Mammary epithelial cell (primary cell): ENCODE results near the gene SEMA5B.

ENCODE experiments used
- EZH2 ChIP-seq: IDR thresholded peaks from 2 replicates; pipeline ENCODE4 v1.6.1; 2012; ENCODE audit warnings: low read length, inconsistent platforms, borderline replicate concordance
- TF ChIP-seq, protein P1 (sequence below), 2 donors: IDR thresholded peaks in 1 of 2; conservative IDR thresholded peaks in 1 of 2; 2 replicates each; pipeline ENCODE4 v1.5.1; 2011 to 2012; ENCODE audit warnings: inconsistent platforms in 2 of 2, low read length in 2 of 2, mild to moderate bottlenecking in 2 of 2, control low read depth in 1 of 2, low read depth in 1 of 2; ENCODE audit not compliant: insufficient read depth in 1 of 2; ENCODE audit errors: extremely low read depth in 1 of 2

DNA sequence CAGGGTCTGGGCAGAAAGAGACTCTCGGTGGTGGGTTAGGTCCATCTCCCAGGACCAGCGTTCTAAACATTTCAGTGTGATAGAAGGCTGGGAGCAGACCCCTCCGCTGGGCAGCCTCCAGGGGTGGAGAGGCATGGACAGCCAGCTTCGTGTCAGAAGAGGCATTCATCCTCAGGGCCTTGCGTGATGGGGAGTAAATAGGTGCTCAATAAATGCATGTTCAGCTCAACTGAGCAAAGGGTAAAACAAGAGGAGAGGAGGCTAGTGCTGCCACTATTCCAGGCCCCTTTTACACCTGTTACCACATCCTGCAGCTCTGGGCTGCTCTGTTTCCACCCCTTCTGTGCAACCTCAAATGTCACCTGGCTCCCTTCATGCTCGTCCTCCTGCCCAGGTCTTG is 49.0 kb downstream of the SEMA5B start:
- TF ChIP-seq, protein P1, sequence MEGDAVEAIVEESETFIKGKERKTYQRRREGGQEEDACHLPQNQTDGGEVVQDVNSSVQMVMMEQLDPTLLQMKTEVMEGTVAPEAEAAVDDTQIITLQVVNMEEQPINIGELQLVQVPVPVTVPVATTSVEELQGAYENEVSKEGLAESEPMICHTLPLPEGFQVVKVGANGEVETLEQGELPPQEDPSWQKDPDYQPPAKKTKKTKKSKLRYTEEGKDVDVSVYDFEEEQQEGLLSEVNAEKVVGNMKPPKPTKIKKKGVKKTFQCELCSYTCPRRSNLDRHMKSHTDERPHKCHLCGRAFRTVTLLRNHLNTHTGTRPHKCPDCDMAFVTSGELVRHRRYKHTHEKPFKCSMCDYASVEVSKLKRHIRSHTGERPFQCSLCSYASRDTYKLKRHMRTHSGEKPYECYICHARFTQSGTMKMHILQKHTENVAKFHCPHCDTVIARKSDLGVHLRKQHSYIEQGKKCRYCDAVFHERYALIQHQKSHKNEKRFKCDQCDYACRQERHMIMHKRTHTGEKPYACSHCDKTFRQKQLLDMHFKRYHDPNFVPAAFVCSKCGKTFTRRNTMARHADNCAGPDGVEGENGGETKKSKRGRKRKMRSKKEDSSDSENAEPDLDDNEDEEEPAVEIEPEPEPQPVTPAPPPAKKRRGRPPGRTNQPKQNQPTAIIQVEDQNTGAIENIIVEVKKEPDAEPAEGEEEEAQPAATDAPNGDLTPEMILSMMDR (conservative IDR thresholded peaks at IDR 0.05 in 1 of 2, IDR thresholded peaks at IDR 0.05 in 1 of 2; ENCODE audit: extremely low read depth in 1 of 2, insufficient read depth in 1 of 2, low read depth in 1 of 2, low read length in 2 of 2) = no peak
- no peak for TF ChIP-seq EZH2
